SK-N-SH (cell line): ENCODE data around the gene KIAA2012. TPM values are rescaled to one million over a fixed set of nuclear protein-coding genes. Genes with fewer than 3 reads are reported as not detected.
A peak's percentile ranks its signal among the peaks of the same experiment; 100 is the strongest.

Experiments used
- CTCF ChIA-PET: fragments of 300-600, 350-600 bp; formaldehyde crosslinking; extraction: SDS; loops from one replicate; lab custom pipeline; 2021; lab: Yijun Ruan, JAX
- POLR2A ChIA-PET: fragments of 350-600 bp; sonication (Branson Sonifier 250); formaldehyde crosslinking; extraction: SDS; loops from one replicate; lab custom pipeline; 2020; ENCODE audit warnings: antibody characterized with exemption, inconsistent platforms; lab: Yijun Ruan, JAX
- DNase-seq: peaks from one replicate; pipeline ENCODE4 v3.0.0; 2012
- H2AFZ ChIP-seq: fragments of 200-600 bp; sonication (generic); 2 replicates; pipeline ENCODE4 v1.8.1; 2016; ENCODE audit warnings: antibody characterized with exemption, mild to moderate bottlenecking, low read depth
- H3F3A ChIP-seq: fragments of 200-600 bp; sonication (generic); replicated peaks from 2 replicates; pipeline ENCODE3; 2016; ENCODE audit warnings: antibody characterized with exemption, mild to moderate bottlenecking; ENCODE audit not compliant: insufficient read depth
- H3K27ac ChIP-seq, 2 experiments: fragments of 200-500 bp in 1 of 2; fragments of 200-600 bp in 1 of 2; sonication (Bioruptor generic) in 1 of 2; sonication (generic), shearing (Covaris generic) in 1 of 2; 2 replicates each; pipeline versions ENCODE4 v1.5.1 to v1.6.1; 2014 to 2016; ENCODE audit warnings: low read depth in 2 of 2, inconsistent platforms in 1 of 2, low read length in 1 of 2, mild to moderate bottlenecking in 1 of 2, mixed read lengths in 1 of 2
- H3K27me3 ChIP-seq: fragments of 200-600 bp; sonication (generic), shearing (Covaris generic); 2 replicates; pipeline ENCODE4 v1.6.1; 2016; ENCODE audit warnings: mixed run types; ENCODE audit not compliant: insufficient read depth
- H3K36me3 ChIP-seq, 2 experiments: fragments of 200-500 bp in 1 of 2; fragments of 200-600 bp in 1 of 2; sonication (Bioruptor generic) in 1 of 2; sonication (generic) in 1 of 2; replicated peaks in 1 of 2; 2 replicates each; pipeline versions ENCODE3 to v1.5.1; 2014 to 2016; ENCODE audit warnings: low read length in 1 of 2, mild to moderate bottlenecking in 1 of 2; ENCODE audit not compliant: insufficient read depth in 2 of 2, control insufficient read depth in 1 of 2
- H3K4me1 ChIP-seq, 2 experiments: fragments of 200-500 bp in 1 of 2; fragments of 200-600 bp in 1 of 2; sonication (Bioruptor generic) in 1 of 2; sonication (generic), shearing (Covaris generic) in 1 of 2; 2 replicates each; pipeline versions ENCODE4 v1.5.1 to v1.6.1; 2014 to 2016; ENCODE audit warnings: low read depth in 1 of 2, low read length in 1 of 2, mixed run types in 1 of 2; ENCODE audit not compliant: insufficient read depth in 2 of 2, control insufficient read depth in 1 of 2
- H3K4me2 ChIP-seq: fragments of 200-600 bp; sonication (generic), shearing (Covaris generic); 2 replicates; pipeline ENCODE4 v1.6.1; 2017; ENCODE audit warnings: mixed run types
- H3K4me3 ChIP-seq, 2 experiments: fragments of 200-500 bp in 1 of 2; fragments of 200-600 bp in 1 of 2; sonication (Bioruptor generic) in 1 of 2; sonication (generic), shearing (Covaris generic) in 1 of 2; 2 replicates each; pipeline versions ENCODE4 v1.5.1 to v1.8.1; 2014 to 2016; ENCODE audit warnings: low read depth in 2 of 2, inconsistent platforms in 1 of 2, low read length in 1 of 2, mild to moderate bottlenecking in 1 of 2, mixed read lengths in 1 of 2, moderate library complexity in 1 of 2
- H3K79me2 ChIP-seq: fragments of 200-600 bp; sonication (generic); 2 replicates; pipeline ENCODE4 v1.8.1; 2017; ENCODE audit warnings: mild to moderate bottlenecking; ENCODE audit not compliant: insufficient read depth
- H3K9ac ChIP-seq: fragments of 200-600 bp; sonication (generic); 2 replicates; pipeline ENCODE4 v1.6.1; 2017; ENCODE audit warnings: mixed run types
- H3K9me2 ChIP-seq: fragments of 200-600 bp; sonication (generic); 2 replicates; pipeline ENCODE4 v1.6.1; 2017; ENCODE audit warnings: mixed run types
- H3K9me3 ChIP-seq: fragments of 200-600 bp; sonication (generic); 2 replicates; pipeline ENCODE4 v1.6.1; 2017; ENCODE audit warnings: mixed run types, mild to moderate bottlenecking, moderate library complexity
- H4K20me1 ChIP-seq: fragments of 200-600 bp; sonication (generic); 2 replicates; pipeline ENCODE4 v1.6.1; 2017; ENCODE audit warnings: mild to moderate bottlenecking, mixed run types; ENCODE audit not compliant: insufficient read depth
- EP300 ChIP-seq, 2 experiments: IDR thresholded peaks; 2 replicates each; pipeline versions ENCODE4 v1.4.0 to v1.6.1; 2012; ENCODE audit warnings: borderline replicate concordance in 1 of 2, low read depth in 1 of 2, low read length in 1 of 2
- FOSL2 ChIP-seq: IDR thresholded peaks from 2 replicates; pipeline ENCODE4 v1.4.0; 2012; ENCODE audit warnings: low read depth, mild to moderate bottlenecking, moderate library complexity, borderline replicate concordance
- RFX5 ChIP-seq: IDR thresholded peaks from 2 replicates; pipeline ENCODE4 v1.6.1; 2012; ENCODE audit warnings: mild to moderate bottlenecking, improper control_type of control experiment, low read length
- TEAD4 ChIP-seq: IDR thresholded peaks from 2 replicates; pipeline ENCODE4 v1.4.0; 2012; ENCODE audit warnings: mild to moderate bottlenecking, borderline replicate concordance; ENCODE audit not compliant: insufficient read depth
- WGBS: methylation state at CpG from one replicate; pipeline ENCODE4 v1.1.6; 2017; ENCODE audit warnings: low lambda C conversion rate; 5-methylcytosine and 5-hydroxymethylcytosine counted together
- polyA plus RNA-seq, 3 experiments: library from polyadenylated mRNA; depleted of rRNA; stranded (reverse); fragments of >200 nt; gene quantifications; 2 replicates each; pipeline ENCODE4 v1.2.3, GENCODE V29; 2012
- TF ChIP-seq, protein P1 (sequence below): IDR thresholded peaks from 2 replicates; pipeline ENCODE4; 2012
- TF ChIP-seq, protein P2 (sequence below): fragments of 150-350 bp; IDR thresholded peaks from 2 replicates; pipeline ENCODE4 v1.6.1; 2017; ENCODE audit warnings: antibody characterized with exemption, low read length, low read depth, borderline replicate concordance

KIAA2012 gene
- polyA plus RNA-seq, 1 of the 3 experiments (the other 2 are of a cell fraction), result 0.07 TPM

DNA sequence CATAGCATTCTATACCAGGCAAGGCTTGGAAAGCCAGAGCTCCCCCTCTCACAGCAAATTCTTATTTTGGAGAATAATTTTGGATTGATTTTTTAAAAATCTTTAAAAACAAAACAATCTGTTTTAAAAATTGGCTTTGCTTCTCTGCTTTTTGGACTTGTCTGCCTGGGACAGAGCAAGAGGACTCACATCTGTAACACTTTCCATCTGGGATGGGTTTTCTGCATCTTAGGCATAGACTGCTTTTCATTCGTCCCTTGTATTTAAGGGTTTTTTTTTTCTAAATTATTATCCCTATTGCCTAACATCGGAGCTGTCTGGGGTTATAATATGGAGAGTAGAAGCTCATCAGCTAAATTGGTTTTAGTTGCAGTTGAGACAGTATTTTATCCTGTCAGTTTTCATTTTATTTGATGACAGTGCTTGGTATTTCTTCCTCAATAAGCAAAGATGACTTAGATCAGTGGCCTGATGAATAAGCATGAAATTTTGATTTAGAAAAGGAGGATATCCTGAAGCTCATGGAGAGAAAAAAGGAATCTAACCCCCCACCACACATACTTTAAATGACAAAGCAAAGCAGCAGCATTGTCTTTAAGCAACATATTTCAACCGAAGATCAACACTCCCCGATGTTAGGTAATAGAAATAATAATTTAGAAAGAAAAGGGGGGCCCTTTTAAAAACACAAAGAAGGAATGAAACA is 41.7 kb upstream of the KIAA2012 start:
- Histone ChIP-seq H3K9ac (no peak overlapping the region), H3K36me3 (peaks cover 6 to 10% of the 10 kb centered on the region in 2 experiments), H3K9me2 (no peaks in the 10 kb centered on the region), H3K79me2 (peaks cover 26% of the 10 kb centered on the region), H3F3A (peaks cover 21% of the 10 kb centered on the region), H3K9me3 (no peaks in the 10 kb centered on the region), H3K27ac (peak overlapping the region in 1 of 2 experiments; percentile 69; a peak in 3 of 4 replicates), H2AFZ (no peak overlapping the region), H3K4me1 (peaks cover 12 to 18% of the 10 kb centered on the region in 2 experiments; a peak in 2 of 4 replicates), H3K27me3 (no peaks in the 10 kb centered on the region), H3K4me3 (no peak overlapping the region), H4K20me1 (peaks cover 21% of the 10 kb centered on the region), H3K4me2 (peak overlapping the region; percentile 88; the same call in 1 of the 2 replicates)
- POLR2A ChIA-PET, result no interaction called here
- TF ChIP-seq FOSL2 (no peak), TEAD4 (no peak)
- TF ChIP-seq, protein P1, sequence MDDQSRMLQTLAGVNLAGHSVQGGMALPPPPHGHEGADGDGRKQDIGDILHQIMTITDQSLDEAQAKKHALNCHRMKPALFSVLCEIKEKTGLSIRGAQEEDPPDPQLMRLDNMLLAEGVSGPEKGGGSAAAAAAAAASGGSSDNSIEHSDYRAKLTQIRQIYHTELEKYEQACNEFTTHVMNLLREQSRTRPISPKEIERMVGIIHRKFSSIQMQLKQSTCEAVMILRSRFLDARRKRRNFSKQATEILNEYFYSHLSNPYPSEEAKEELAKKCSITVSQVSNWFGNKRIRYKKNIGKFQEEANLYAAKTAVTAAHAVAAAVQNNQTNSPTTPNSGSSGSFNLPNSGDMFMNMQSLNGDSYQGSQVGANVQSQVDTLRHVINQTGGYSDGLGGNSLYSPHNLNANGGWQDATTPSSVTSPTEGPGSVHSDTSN, result peak; percentile 48
- TF ChIP-seq, protein P2, sequence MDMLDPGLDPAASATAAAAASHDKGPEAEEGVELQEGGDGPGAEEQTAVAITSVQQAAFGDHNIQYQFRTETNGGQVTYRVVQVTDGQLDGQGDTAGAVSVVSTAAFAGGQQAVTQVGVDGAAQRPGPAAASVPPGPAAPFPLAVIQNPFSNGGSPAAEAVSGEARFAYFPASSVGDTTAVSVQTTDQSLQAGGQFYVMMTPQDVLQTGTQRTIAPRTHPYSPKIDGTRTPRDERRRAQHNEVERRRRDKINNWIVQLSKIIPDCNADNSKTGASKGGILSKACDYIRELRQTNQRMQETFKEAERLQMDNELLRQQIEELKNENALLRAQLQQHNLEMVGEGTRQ, result no peak
- WGBS, result 54% methylated on average over 4 of the region's 4 CpGs
- DNase-seq, result no peak
- CTCF ChIA-PET, result interaction anchor here (0.8 to 1.5 kb wide), 3 partner anchors 58 to 147 kb away, joined by 3 to 5 read pairs (median 3); no protein-coding TSS in a partner anchor

DNA sequence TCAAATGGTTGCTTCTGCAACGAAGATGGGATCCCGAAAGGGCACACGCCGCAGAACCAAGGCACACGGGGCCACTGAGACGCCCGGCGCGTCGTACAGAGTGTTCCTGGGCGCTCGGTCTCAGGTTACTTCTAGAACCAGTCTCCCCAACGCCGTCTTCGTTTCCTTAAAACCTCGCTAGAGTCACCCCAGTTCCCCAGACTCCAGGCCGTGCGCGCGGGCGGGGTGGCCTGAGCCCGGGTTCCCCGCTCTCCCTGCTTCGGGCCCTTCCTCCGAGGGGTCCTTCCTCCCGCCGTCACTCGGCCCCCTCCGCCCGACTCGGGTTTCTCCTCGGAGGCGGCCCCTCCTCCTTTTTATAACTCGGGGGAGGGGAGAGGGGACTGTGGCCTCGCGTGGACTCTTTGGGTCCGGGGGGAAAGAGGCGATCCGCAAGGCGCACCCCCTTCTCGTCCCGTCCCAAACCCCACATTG is 40.2 kb upstream of the KIAA2012 start:
- CTCF ChIA-PET, result no interaction called here
- POLR2A ChIA-PET, result no interaction called here
- WGBS, result 34% methylated on average over 32 of the region's 42 CpGs

More for the DNA sequence above, 40.2 kb upstream of the KIAA2012 start:
- Histone ChIP-seq H3K36me3 (peaks cover 11 to 18% of the 10 kb centered on the region in 2 experiments), H3K4me1 (peaks cover 12 to 27% of the 10 kb centered on the region in 2 experiments; a peak in 2 of 4 replicates)
- no peak for TF ChIP-seq RFX5
- 0 out of 4 replicates have a peak, but pooled peaks of 1 of the 2 experiments have one; percentile 4 for TF ChIP-seq EP300 (IDR thresholded peaks at IDR 0.05; ENCODE audit: borderline replicate concordance in 1 of 2, low read depth in 1 of 2, low read length in 1 of 2)
- TF ChIP-seq, all 33 proteins: peak for 1
- DNase-seq, result no peak
- H3K27me3 ChIP-seq, result no peaks in the 10 kb centered on the region
- peak overlapping the region; percentile 94 for H2AFZ ChIP-seq
- peak overlapping the region; percentile 88 for H3K4me2 ChIP-seq
- peak overlapping the region; percentile 93 for H3K9ac ChIP-seq
- H4K20me1 ChIP-seq, result peaks cover 36% of the 10 kb centered on the region
- peak overlapping the region; percentile 92 to 93 for H3K27ac ChIP-seq
- peaks cover 24% of the 10 kb centered on the region for H3F3A ChIP-seq
- no peaks in the 10 kb centered on the region for H3K9me3 ChIP-seq
- no peaks in the 10 kb centered on the region for H3K9me2 ChIP-seq
- H3K4me3 ChIP-seq, result peak overlapping the region; percentile 81 to 89
- peaks cover 41% of the 10 kb centered on the region for H3K79me2 ChIP-seq
